ENCODE data around the gene RTEL1. TPM values are rescaled to one million over a fixed set of nuclear protein-coding genes. Genes with fewer than 3 reads are reported as not detected.
A peak's percentile ranks its signal among the peaks of the same experiment; 100 is the strongest.

RTEL1 gene
- total RNA-seq, 1 donor from 2014 or later, result 20.4 TPM

- peaks cover 34% of the 10 kb centered on the region for H3K4me1 Mint-ChIP-seq (ENCODE audit: low read depth)
- H3K9me3 Mint-ChIP-seq (ENCODE audit: low read depth), result no peaks in the 10 kb centered on the region
- H3K4me3 Mint-ChIP-seq (ENCODE audit: unreplicated experiment), result no peak overlapping the region
- DNase-seq (ENCODE audit: low spot score), result peak; percentile 83
- TF ChIP-seq CTCF (IDR thresholded peaks at IDR 0.05), result no peak
- peaks cover 5% of the 10 kb centered on the region for H3K36me3 Mint-ChIP-seq (ENCODE audit: low read depth)
- no peaks in the 10 kb centered on the region for H3K27me3 Mint-ChIP-seq (ENCODE audit: low read depth)
- no peak overlapping the region for H3K27ac Mint-ChIP-seq (ENCODE audit: unreplicated experiment)
Measured at GRCh38 chr20:63701329-63702035, 43.4 kb downstream of the RTEL1 start.

- H3K27ac Mint-ChIP-seq (ENCODE audit: unreplicated experiment), result no peak overlapping the region
Measured at GRCh38 chr20:63702036-63702665, 44.0 kb downstream of the RTEL1 start.

GRCh38 chr20:63702751-63703470 lies 44.8 kb downstream of the RTEL1 start:
- no peak for TF ChIP-seq CTCF (IDR thresholded peaks at IDR 0.05)
- peak; percentile 86 for DNase-seq (ENCODE audit: low spot score)
- H3K27ac Mint-ChIP-seq (ENCODE audit: unreplicated experiment), result no peak overlapping the region
- peaks cover 34% of the 10 kb centered on the region for H3K4me1 Mint-ChIP-seq (ENCODE audit: low read depth)
- H3K36me3 Mint-ChIP-seq (ENCODE audit: low read depth), result peaks cover 6% of the 10 kb centered on the region
- H3K27me3 Mint-ChIP-seq (ENCODE audit: low read depth), result no peaks in the 10 kb centered on the region
- H3K9me3 Mint-ChIP-seq (ENCODE audit: low read depth), result no peaks in the 10 kb centered on the region
- no peak overlapping the region for H3K4me3 Mint-ChIP-seq (ENCODE audit: unreplicated experiment)

More at GRCh38 chr20:63702036-63702665, 44.0 kb downstream of the RTEL1 start:
- DNase-seq (ENCODE audit: low spot score), result peak; percentile 74
- peaks cover 6% of the 10 kb centered on the region for H3K36me3 Mint-ChIP-seq (ENCODE audit: low read depth)
- no peak overlapping the region for H3K4me3 Mint-ChIP-seq (ENCODE audit: unreplicated experiment)
- H3K27me3 Mint-ChIP-seq (ENCODE audit: low read depth), result no peaks in the 10 kb centered on the region
- TF ChIP-seq CTCF (IDR thresholded peaks at IDR 0.05), result no peak
- H3K9me3 Mint-ChIP-seq (ENCODE audit: low read depth), result no peaks in the 10 kb centered on the region
- H3K4me1 Mint-ChIP-seq (ENCODE audit: low read depth), result peaks cover 39% of the 10 kb centered on the region

- H3K9me3 Mint-ChIP-seq (ENCODE audit: low read depth), result no peaks in the 10 kb centered on the region
- H3K36me3 Mint-ChIP-seq (ENCODE audit: low read depth), result peaks cover 6% of the 10 kb centered on the region
- peaks cover 32% of the 10 kb centered on the region for H3K4me1 Mint-ChIP-seq (ENCODE audit: low read depth)
- no peak overlapping the region for H3K4me3 Mint-ChIP-seq (ENCODE audit: unreplicated experiment)
- TF ChIP-seq CTCF (IDR thresholded peaks at IDR 0.05), result no peak
- no peaks in the 10 kb centered on the region for H3K27me3 Mint-ChIP-seq (ENCODE audit: low read depth)
- peak; percentile 93 for DNase-seq (ENCODE audit: low spot score)
- H3K27ac Mint-ChIP-seq (ENCODE audit: unreplicated experiment), result no peak overlapping the region
Measured at GRCh38 chr20:63703471-63703975, 45.4 kb downstream of the RTEL1 start.
